Hepatocyte (in vitro differentiated cells): Measurements from ENCODE around the gene PLCB2. TPM values are rescaled to one million over a fixed set of nuclear protein-coding genes. Genes with fewer than 3 reads are reported as not detected.

ENCODE experiments used
- DNase-seq: peaks from one replicate; pipeline ENCODE4 v3.0.0-alpha.2; 2016; ENCODE audit warnings: low spot score
- H2AFZ ChIP-seq: fragments of 200-600 bp; sonication (generic); 2 replicates; pipeline ENCODE4 v1.6.0; 2016; ENCODE audit warnings: antibody characterized with exemption, mild to moderate bottlenecking
- H3K27ac ChIP-seq: fragments of 200-600 bp; sonication (generic); 2 replicates; pipeline ENCODE4 v1.5.1; 2016; ENCODE audit warnings: mild to moderate bottlenecking
- H3K27me3 ChIP-seq: fragments of 200-600 bp; sonication (generic); 2 replicates; pipeline ENCODE4 v1.6.1; 2016
- H3K36me3 ChIP-seq: fragments of 200-600 bp; sonication (generic); replicated peaks from 2 replicates; pipeline ENCODE4 v1.5.1; 2016; ENCODE audit warnings: low read depth; ENCODE audit not compliant: insufficient read depth
- H3K4me1 ChIP-seq: fragments of 200-600 bp; sonication (generic); 2 replicates; pipeline ENCODE4 v1.5.1; 2016; ENCODE audit warnings: mild to moderate bottlenecking, moderate library complexity; ENCODE audit not compliant: insufficient read depth
- H3K4me2 ChIP-seq: fragments of 200-600 bp; sonication (generic); 2 replicates; pipeline ENCODE4 v1.6.0; 2016
- H3K4me3 ChIP-seq: fragments of 200-600 bp; sonication (generic); 2 replicates; pipeline ENCODE4 v1.5.1; 2016; ENCODE audit warnings: mild to moderate bottlenecking
- H3K79me2 ChIP-seq: fragments of 200-600 bp; sonication (generic); 2 replicates; pipeline ENCODE4 v1.6.0; 2017; ENCODE audit warnings: mild to moderate bottlenecking
- H3K9me2 ChIP-seq: fragments of 200-600 bp; sonication (generic); replicated peaks from 2 replicates; pipeline ENCODE4 v1.6.0; 2017; ENCODE audit warnings: mild to moderate bottlenecking; ENCODE audit not compliant: insufficient read depth
- H3K9me3 ChIP-seq: fragments of 200-600 bp; sonication (generic); 2 replicates; pipeline ENCODE4 v1.5.1; 2016; ENCODE audit warnings: low read depth, mild to moderate bottlenecking
- H4K20me1 ChIP-seq: fragments of 200-600 bp; sonication (generic); 2 replicates; pipeline ENCODE4 v1.6.0; 2016; ENCODE audit warnings: mild to moderate bottlenecking; ENCODE audit not compliant: insufficient read depth, poor library complexity, severe bottlenecking
- CTCF ChIP-seq: fragments of 200-600 bp; sonication (generic); IDR thresholded peaks from 2 replicates; pipeline ENCODE4 v1.5.1; 2016; ENCODE audit warnings: antibody characterized with exemption, mild to moderate bottlenecking; ENCODE audit not compliant: poor library complexity
- EZH2 ChIP-seq: fragments of 200-600 bp; sonication (generic); IDR thresholded peaks from 2 replicates; pipeline ENCODE4 v1.6.1; 2016; ENCODE audit warnings: antibody characterized with exemption, mild to moderate bottlenecking, borderline replicate concordance
- EZH2phosphoT487 ChIP-seq: fragments of 200-600 bp; sonication (generic); IDR thresholded peaks from one replicate; pipeline ENCODE4 v1.6.1; 2018; ENCODE audit warnings: antibody characterized with exemption, mild to moderate bottlenecking, low read depth, moderate library complexity; ENCODE audit not compliant: unreplicated experiment, severe bottlenecking
- WGBS: methylation state at CpG from one replicate; pipeline ENCODE4 v1.1.6; 2016; ENCODE audit warnings: low lambda C conversion rate; ENCODE audit errors: missing lambda C conversion rate; 5-methylcytosine and 5-hydroxymethylcytosine counted together
- polyA plus RNA-seq: library from polyadenylated mRNA; unstranded; fragments of >200 nt; fragmentation: Nextera tagmentation; extraction: Ambion mirVana; gene quantifications from 2 replicates; pipeline ENCODE4 v1.2.1, GENCODE V29; 2016
- total RNA-seq: library from RNA; depleted of rRNA; stranded (reverse); fragments of >200 nt; gene quantifications from 2 replicates; pipeline ENCODE4 v1.2.3, GENCODE V29; 2014

PLCB2 gene
- total and polyA plus RNA-seq, 2 experiments from 2014 or later: 1.7 to 4.4 TPM

GRCh38 chr15:40249477-40250303 lies 58.0 kb downstream of the PLCB2 start:
- no peak overlapping the region for H3K4me3 ChIP-seq
- H3K4me1 ChIP-seq: peaks cover 13% of the 10 kb centered on the region

GRCh38 chr15:40248006-40248783 lies 59.5 kb downstream of the PLCB2 start:
- no peaks in the 10 kb centered on the region for H4K20me1 ChIP-seq
- no peaks in the 10 kb centered on the region for H3K9me2 ChIP-seq
- WGBS: 91% methylated on average over 17 of the region's 17 CpGs
- no peaks in the 10 kb centered on the region for H3K79me2 ChIP-seq
- no peak for DNase-seq
- peaks cover 10% of the 10 kb centered on the region for H3K4me1 ChIP-seq
- H3K4me3 ChIP-seq: no peak overlapping the region
- H3K27ac ChIP-seq: no peak overlapping the region
- H2AFZ ChIP-seq: no peak overlapping the region
- H3K36me3 ChIP-seq: no peaks in the 10 kb centered on the region
- H3K27me3 ChIP-seq: peaks cover 15% of the 10 kb centered on the region
- no peak for TF ChIP-seq EZH2
- TF ChIP-seq EZH2phosphoT487: no peak
- no peaks in the 10 kb centered on the region for H3K9me3 ChIP-seq
- H3K4me2 ChIP-seq: no peak overlapping the region

More at GRCh38 chr15:40249477-40250303, 58.0 kb downstream of the PLCB2 start:
- no peak for TF ChIP-seq EZH2
- TF ChIP-seq CTCF: no peak
- TF ChIP-seq EZH2phosphoT487: no peak
- Histone ChIP-seq H4K20me1 (no peaks in the 10 kb centered on the region), H3K4me2 (no peak overlapping the region), H3K27ac (no peak overlapping the region), H3K36me3 (no peaks in the 10 kb centered on the region), H2AFZ (no peak overlapping the region), H3K79me2 (no peaks in the 10 kb centered on the region), H3K9me2 (no peaks in the 10 kb centered on the region), H3K27me3 (peaks cover 26% of the 10 kb centered on the region), H3K9me3 (no peaks in the 10 kb centered on the region)
- DNase-seq: no peak
- WGBS: 74% methylated on average over 11 of the region's 11 CpGs

- no peaks in the 10 kb centered on the region for H3K36me3 ChIP-seq
Observed at GRCh38 chr15:40247406-40247971, 60.2 kb downstream of the PLCB2 start.

More at GRCh38 chr15:40247406-40247971, 60.2 kb downstream of the PLCB2 start:
- Histone ChIP-seq H3K4me2 (no peak overlapping the region), H2AFZ (no peak overlapping the region), H3K79me2 (no peaks in the 10 kb centered on the region), H3K27me3 (peaks cover 15% of the 10 kb centered on the region), H4K20me1 (no peaks in the 10 kb centered on the region), H3K27ac (no peak overlapping the region), H3K4me1 (peaks cover 9% of the 10 kb centered on the region), H3K9me3 (no peaks in the 10 kb centered on the region), H3K9me2 (no peaks in the 10 kb centered on the region), H3K4me3 (no peak overlapping the region)
- DNase-seq: no peak
- WGBS: 93% methylated on average over 12 of the region's 12 CpGs
- TF ChIP-seq EZH2phosphoT487 (no peak), EZH2 (no peak), CTCF (no peak)
